GM19452 (cell line): ENCODE results near the gene ENPP1.
"Not testable (repeated sequence)": the region's sequence is repeated elsewhere in the genome, so short reads cannot be mapped to it uniquely, and the experiment has no call there.

Experiments used
- ATAC-seq: cut with Tn5 transposase; IDR thresholded peaks from one replicate; pipeline ENCODE4 v1.9.1; 2021; ENCODE audit not compliant: unreplicated experiment

ENPP1 gene

DNA sequence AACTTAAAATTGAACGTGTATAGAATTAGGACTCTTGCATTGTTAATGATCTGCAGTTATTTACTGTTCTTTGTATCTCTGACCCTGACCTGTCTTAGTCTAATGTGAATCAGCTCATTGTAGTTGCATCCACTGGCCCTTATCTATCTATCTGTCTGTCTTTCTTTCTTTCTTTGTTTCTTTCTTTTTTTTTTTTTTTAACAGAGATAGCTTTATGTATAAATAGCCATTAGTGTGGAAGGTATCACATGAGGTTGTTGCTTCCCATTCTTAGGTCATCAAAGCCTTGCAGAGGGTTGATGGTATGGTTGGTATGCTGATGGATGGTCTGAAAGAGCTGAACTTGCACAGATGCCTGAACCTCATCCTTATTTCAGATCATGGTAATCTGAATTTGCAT is 59.9 kb downstream of the ENPP1 start:
- no peak for ATAC-seq

GRCh38 chr6:131868836-131869235 is 61.0 kb downstream of the ENPP1 start:
- ATAC-seq = no peak

GRCh38 chr6:131875647-131876046 is 67.8 kb downstream of the ENPP1 start:
- ATAC-seq = no peak

GRCh38 chr6:131876545-131876944 is 68.7 kb downstream of the ENPP1 start:
- ATAC-seq = no peak

DNA sequence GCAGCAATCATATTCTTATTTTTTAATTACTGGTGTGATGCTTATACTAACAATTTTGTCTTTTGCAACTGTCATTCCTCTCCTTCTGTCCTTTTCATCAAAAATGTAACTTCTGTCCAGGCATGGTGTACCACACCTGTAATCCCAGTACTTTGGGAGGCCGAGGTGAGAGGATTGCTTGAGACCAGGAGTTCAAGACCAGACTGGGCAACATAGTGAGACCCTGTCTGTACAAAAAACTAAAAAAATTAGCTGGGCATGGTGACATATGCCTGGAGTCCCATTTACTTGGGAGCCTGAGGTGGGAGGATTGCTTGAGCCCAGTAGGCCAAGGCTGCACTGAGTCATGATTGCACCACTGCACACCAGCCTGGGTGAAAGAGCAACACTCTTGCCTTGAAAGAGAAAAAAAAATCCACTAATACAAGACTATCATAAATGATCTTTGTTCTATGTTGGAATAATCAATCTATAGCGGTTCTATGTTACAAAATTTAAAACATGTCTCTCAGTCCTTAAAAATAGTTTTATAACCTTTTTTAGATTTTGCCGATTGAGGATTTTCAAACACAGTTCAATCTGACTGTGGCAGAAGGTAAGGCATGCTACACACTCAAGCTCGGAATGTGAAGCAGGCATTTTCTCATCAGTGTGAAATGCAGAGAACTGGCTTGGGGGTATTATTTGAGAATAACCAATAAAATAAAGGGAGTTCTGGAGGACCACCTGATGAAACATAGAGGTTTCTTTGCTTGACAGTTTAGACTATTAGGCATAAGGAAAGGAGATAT is 70.4 kb downstream of the ENPP1 start:
- ATAC-seq = no peak

- ATAC-seq = no peak
These were observed 75.2 kb downstream of the ENPP1 start for GRCh38 chr6:131883016-131883415.

- ATAC-seq = no peak
These were observed 77.4 kb downstream of the ENPP1 start for GRCh38 chr6:131885237-131885636.

GRCh38 chr6:131886517-131886916 is 78.7 kb downstream of the ENPP1 start:
- no peak for ATAC-seq

GRCh38 chr6:131890091-131890490 is 82.3 kb downstream of the ENPP1 start:
- no peak for ATAC-seq

DNA sequence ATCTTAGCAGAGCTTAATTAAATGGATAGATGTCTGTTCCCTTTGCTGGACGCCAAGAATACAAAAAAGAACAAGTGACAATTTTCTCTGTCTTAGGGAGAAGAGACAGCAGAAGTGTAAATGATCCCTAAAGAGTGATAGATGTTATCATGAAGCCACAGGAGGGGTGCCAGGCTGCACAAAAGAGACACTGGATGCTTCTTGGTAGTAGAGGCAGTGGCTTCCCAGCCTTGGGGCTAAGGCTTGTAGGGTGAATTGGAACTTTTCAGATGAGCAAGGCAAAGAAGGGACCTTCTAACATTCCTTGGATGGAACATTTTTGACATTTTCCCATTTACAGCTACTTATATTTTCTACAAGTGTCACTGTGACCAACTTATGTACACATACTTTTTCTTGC is 85.4 kb downstream of the ENPP1 start:
- ATAC-seq = no peak

DNA sequence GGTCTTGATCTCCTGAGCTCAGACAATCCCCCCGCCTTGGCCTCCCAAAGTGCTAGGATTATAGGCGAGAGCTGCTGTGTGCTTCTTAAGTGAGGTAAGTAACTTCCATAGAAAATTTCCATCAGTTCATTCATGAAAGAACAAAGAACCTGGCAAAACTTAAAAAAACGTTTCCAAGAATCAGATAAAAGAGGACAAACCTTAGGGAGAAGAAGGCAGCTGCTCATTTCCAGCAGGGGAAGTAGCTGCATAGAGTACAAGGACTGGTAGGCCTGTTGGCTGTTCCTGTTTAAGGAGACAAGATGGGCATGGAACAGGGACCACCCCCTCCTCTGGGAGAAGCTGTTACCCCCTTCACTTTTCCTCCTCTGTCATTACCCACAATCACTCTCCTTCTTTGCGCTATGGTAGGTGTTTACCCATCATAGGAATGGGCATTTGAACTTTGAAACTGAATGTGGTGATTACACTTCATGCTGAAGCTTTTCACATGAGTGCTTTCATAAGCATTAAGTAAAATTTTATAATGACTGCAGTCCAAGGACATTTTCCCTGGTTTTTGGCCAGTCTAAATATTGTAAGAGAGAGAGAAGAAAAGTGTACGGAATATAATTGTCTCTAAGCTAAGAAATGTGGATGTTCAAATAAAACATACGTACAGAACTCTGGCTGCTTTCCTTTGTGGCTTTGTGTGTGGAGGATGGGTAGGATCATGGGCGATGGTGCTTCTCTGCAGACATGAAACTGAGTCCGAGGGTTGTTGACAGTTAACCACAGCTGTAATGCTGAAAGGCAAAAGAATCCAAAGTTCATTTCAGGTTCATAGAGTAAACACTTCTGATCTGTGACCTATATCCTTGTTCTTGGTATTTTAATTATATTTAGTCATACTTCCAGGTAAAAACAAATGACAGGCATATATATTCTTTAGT is 86.9 kb downstream of the ENPP1 start:
- no peak for ATAC-seq

GRCh38 chr6:131897050-131897435 is 89.2 kb downstream of the ENPP1 start:
- ATAC-seq = no peak

DNA sequence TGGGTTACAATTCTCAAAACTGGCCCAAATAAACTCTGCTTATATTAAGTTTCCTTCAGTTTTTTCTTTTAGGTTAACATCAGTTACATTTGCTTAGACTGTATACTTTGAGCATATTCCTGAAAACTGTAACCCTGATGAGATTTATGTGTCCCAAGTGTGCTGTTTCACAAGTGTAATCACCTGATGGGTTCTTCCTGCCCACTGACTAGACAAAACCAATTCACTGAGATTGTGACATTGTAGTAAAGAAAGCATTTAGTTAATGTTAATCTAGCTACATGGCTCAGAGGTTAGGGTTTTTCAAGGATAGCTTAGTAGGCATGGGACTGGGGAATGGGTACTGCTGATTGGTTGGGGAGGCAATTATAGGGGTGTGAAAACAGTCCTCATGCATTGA is 89.8 kb downstream of the ENPP1 start:
- ATAC-seq = no peak

DNA sequence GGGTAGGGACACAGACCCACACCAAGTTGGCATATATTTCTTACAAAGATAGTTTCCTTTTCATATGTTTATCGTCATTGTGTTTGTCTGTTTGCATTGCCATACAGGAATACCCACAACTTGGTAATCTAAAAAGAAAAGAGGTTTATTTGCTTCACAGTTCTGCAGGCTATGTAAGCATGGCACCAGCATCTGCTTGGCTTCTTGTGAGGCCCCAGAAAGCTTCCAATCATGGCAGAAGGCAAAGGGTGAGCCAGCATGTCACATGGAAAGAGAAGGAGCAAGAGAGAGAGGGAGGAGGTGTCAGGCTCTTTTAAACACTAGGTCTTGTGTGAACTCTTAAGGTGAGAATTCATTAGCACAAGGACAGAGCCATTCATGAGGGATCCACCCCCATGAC is 90.9 kb downstream of the ENPP1 start:
- ATAC-seq = no peak

DNA sequence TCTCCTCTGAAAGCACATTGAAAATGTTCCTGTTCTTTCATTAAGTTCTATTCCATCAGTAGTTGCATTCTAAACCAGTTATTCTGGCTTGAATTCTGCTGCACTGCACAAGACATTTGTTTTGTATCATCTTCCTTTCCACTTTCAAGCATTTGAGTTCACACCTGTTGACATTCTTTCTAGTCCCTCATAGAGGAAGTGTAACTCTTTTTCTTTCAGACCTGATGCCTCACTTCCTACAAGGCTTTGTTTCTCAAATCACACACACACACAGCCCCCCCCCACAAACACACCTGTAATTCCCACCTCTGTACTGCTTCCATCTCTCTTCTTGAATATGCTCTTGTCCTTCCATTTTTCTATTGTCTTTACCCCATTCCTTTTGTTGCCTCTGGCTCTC is 92.4 kb downstream of the ENPP1 start:
- no peak for ATAC-seq

- not testable (repeated sequence) for ATAC-seq
These were observed 93.6 kb downstream of the ENPP1 start for GRCh38 chr6:131901326-131901873.

GRCh38 chr6:131903734-131904133 is 95.9 kb downstream of the ENPP1 start:
- ATAC-seq = not testable (repeated sequence)

GRCh38 chr6:131908787-131909186 is 101.0 kb downstream of the ENPP1 start:
- ATAC-seq = not testable (repeated sequence)

- peak; percentile 99 for ATAC-seq
These were observed 101.8 kb downstream of the ENPP1 start for GRCh38 chr6:131909408-131910218.

- peak; percentile 7 for ATAC-seq
These were observed 102.4 kb downstream of the ENPP1 start for GRCh38 chr6:131910219-131910589.

DNA sequence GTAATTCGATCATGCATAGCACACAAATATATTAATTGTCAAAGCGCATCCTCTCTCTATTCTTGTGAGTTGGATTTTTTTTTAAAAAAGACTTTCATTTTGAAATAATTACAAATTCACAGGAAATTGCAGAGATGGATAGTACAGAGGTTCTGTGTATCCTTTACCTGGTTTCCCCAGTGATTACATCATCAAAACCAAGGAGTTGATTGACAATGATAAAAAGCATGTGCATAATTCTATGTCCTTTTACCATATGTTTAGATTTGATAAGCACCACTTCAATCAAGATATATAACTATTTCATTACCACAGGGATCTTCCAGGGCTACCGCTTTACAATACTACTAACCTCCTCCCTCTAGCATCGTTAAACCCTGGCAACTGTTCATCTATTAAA is 103.1 kb downstream of the ENPP1 start:
- ATAC-seq = no peak
